Activated CD4-positive, alpha-beta T cell treated with anti-CD3 and anti-CD28 coated beads, Interleukin-2, amount 50 U/mL, for 1 hour (primary cell): ENCODE data around the gene PRKCQ.

Experiments
- DNase-seq: peaks from one replicate; pipeline ENCODE4 v3.0.0-alpha.2; 2020

PRKCQ gene

GRCh38 chr10:6564367-6564766 is 15.7 kb downstream of the PRKCQ start:
- no peak for DNase-seq

DNA sequence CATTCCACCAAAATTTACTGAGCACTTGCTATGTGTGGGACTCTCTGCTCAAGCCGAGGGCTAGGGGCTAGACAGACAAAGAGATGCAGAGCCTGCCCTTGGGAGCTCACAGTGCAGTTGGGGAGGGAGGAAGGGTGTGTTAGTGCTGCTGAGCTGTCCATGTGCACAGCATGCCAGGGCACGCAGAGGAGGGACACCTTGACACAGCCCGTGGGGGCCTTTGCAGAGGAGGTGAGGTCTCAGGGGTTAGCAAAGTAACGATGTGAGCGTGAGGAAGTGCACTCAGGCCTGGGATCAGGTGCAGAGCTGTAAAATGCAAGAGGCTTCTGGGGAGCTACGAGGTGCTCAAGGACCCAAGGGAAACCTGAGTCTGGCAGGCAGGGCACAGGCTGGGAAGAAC is 16.3 kb downstream of the PRKCQ start:
- no peak for DNase-seq

DNA sequence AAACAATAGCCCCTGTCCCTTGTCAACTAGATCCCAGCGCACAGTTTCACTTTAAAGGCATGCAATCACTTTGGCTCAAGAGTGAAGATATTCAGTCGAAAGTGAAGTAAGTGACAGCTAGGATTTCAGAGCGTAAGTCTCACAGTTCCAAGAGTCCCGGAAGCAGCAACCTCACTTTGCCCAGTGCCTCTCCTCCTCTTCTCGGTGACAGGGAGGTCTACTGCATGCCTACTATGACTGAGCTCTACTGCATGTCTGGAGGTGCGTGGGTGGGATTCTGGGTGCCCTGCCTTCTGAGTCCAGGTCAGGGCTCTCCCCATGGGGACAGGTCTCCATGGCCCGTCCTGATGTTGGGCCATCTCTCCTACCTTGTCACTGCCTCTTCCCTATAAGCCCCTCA is 17.0 kb downstream of the PRKCQ start:
- DNase-seq, result no peak

DNA sequence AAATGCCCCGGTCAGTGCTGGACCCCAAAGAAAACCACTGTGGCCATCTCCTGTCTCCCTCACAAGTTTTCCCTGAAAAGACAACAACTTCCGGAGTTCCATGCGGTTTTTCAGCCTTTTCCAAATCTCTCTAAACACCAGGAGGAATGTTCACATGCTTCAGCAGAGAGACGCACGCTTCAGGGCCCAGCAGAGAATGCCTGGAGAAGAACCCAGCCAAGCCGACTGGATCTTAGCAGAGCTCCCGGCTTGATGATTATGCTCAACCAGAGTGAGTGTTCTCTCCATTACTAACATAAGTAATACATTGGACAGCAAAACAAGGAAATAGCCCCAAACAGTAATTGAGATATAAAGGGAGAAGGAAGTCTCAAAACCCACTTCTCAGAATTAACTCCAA is 17.9 kb downstream of the PRKCQ start:
- DNase-seq, result no peak

- no peak for DNase-seq
Observed at GRCh38 chr10:6561552-6561951, 18.5 kb downstream of the PRKCQ start.

DNA sequence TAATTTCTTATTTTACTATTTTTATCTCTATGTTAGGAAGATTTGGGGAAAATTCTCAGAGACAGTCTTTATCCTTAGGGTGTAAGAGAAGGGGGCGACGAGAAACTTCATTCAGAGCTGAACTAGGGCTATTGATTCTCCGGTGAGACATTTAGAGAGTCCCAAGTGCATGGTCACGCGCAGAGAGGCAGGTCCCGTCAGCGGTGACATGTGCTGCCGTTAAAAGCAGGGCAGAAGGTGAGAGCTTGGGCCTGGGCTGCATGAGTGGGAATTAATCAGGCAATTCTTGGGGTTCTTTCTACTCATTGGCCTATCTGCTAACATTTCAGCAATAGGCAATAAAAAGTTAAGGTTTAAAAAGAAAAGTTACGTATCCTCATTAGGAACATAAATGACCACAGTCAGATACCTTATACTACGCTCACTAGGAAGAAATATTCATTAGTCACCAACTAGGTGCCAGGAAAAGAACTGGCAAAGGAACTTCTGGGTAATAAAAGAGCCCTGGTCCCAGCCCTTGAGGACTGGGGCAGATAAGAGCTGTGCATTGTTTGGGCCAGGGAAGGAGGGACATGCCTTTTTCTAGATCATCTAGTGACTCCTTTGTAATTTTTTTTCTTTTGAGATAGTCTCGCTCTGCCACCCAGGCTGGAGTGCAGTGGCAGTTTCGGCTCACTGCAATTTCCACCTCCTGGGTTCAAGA is 21.2 kb downstream of the PRKCQ start:
- DNase-seq, result no peak

DNA sequence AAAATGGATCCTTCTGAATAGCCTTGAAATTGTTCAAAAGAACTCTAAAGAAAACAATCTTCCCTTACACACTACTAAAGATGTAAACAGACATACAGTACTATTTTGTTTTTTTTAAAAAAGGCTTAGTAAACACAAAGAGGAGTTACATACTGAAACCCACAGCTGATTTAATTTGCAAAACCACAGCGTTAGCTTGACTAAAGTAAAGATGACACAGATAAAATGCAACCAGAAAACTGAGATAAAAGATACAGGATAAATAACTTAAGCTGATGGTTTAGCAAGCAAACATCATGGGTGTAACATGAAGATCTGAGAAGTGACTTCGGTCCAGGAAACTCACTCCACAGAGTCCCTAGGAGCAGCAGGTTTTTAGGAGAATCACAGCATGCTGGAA is 21.8 kb downstream of the PRKCQ start:
- DNase-seq, result no peak

DNA sequence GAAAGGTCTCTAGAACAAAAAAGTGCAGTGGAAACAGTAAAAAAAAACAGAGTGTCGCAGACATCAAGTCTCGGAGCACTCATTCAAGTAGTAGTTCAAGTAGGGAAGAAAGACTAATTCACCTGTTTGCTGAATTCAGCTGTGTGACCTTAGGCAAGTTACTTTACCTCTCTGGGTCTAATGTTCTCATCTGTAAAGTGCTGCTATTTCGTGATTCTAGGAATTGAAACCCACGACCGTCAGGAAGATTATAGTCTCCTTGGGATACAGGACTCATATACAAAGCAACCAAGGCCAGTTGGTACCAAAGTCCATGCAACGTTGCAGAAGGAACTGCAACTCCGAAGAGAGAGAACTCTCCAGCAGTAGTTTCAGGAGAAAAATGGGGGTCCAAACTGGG is 26.1 kb downstream of the PRKCQ start:
- no peak for DNase-seq

DNA sequence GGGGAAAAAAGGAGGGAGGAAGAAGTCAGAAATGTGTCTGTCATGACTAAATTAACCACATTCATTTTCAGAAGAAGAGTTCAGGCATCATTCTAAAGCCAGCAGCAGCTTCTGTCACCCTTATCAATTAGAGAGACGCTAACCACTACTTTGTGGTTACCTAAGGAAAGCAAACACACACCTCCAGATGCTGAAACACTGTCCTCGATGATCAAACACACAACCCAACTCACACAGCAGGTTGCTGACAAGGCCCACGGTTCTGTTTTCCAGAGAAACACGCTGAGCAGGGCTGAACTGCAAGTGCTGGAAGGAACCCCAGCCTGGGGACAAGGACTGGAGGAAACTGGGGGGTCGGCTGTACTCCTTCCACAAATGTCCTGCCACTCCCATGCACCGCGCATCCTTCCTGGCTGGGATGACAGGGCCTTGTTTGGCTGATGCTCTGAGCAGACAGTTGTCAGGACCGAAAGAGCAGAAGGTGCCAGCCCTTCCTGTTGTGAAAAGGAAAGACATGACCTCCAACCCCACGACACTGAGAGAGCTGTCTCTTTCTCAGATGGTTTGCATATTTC is 36.6 kb downstream of the PRKCQ start:
- peak; percentile 43 for DNase-seq

DNA sequence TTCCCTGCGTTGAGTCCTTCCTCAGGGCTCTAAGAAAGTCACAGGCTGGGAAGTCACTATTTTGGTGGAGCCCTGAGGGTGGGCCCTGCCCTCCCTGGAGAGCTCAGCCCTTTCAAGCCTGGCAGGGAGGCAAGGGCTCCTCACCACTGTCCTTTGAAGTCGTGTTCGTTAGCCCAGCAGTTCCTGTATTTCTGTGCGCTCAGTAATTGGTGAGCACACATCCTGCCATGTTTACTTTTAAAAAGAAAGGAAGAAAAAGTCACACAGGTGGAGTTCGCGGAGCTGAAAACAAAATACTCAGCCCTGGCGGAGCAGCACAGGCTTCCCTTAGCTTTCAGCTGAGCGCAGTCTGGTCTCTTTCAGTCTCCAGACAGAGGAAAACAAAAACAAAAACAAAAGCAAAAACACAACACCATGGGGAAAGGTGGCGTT is 37.1 kb downstream of the PRKCQ start:
- peak; percentile 42 for DNase-seq

DNA sequence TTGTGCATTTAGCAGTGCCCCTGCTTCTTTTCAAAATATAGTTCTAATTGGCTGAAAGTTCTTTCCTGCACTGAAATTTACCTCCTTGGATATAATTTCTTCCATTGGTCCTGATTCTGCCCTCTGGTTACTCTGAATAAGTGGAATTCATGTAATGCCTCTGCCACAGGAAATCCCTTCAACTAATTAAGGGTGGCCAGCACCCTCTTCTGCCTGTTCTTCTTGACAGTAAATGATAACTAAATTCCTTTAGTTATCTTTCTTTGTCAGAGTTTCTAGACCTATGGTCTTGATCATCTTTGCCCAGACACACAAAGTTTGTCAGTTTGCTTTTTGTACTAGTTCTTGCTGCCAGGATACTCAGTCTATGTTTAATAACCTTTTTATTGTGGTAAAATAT is 40.2 kb downstream of the PRKCQ start:
- DNase-seq, result no peak

GRCh38 chr10:6537770-6538169 is 42.3 kb downstream of the PRKCQ start:
- DNase-seq, result no peak

DNA sequence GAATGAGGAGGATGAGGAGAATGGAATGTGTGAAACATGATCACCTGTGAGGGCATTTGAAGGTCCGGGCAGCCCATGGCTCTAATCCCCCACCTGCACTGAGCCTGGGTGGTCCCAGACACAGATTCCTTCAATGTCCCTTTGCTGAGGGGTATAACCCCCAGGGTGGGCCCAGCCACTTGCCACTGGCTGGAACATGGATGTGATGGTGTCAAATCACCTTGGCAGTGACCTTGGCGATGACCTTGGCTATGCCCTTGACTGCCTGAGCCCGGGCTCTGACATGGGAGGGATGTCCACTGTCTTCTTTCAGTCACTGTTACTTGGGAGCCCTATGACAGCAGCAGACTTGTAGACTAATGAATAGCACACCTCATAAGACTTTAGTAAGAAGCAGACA is 44.0 kb downstream of the PRKCQ start:
- no peak for DNase-seq

DNA sequence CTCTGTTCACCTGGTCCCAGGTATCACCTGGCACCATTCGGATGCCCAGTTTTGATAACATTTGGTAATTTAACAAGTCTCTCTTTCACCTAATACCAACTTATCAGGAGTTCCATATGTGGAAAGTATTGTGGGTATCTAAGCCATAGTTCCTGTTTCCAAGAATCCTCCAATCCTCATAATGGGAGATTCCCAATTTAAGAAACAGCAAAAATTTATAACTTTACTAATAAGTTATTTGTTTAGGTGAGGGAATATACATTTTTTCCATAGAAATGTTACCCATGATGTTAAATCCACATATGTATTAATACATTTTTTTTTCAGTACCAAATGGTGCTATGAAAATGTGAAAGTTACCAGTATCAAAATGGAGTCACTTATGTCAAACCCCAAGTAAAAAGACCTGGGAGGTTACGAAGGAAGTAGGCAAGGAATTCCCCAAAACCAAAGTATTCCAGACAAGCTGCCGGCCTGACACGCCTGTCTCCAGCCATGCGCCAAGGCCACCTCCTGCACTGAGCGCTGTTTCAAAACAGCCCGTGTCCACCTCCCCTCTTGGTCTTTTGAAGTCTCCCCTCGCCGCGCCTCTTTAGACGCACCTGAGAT is 44.8 kb downstream of the PRKCQ start:
- DNase-seq, result no peak

- no peak for DNase-seq
Observed at GRCh38 chr10:6532321-6532720, 47.8 kb downstream of the PRKCQ start.

DNA sequence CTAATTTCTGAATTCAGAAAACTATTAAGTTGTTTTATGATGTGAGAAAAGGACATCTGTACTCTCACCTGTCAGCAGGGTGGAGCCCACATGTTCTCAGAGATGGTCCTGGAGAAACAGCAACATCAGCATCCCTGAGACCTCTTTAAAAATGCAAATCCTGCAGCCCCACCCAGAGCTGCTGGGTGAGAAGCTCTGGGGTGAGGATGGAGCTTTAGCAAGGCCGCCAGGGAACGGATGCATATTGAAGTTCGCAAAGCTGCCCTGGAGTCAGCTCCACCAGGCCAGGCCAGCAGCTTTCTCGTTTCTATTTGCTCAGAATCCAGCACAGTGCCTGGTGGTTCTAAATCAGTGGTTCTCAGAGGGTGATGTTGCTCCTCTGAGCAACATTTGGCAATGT is 49.1 kb downstream of the PRKCQ start:
- DNase-seq, result no peak

DNA sequence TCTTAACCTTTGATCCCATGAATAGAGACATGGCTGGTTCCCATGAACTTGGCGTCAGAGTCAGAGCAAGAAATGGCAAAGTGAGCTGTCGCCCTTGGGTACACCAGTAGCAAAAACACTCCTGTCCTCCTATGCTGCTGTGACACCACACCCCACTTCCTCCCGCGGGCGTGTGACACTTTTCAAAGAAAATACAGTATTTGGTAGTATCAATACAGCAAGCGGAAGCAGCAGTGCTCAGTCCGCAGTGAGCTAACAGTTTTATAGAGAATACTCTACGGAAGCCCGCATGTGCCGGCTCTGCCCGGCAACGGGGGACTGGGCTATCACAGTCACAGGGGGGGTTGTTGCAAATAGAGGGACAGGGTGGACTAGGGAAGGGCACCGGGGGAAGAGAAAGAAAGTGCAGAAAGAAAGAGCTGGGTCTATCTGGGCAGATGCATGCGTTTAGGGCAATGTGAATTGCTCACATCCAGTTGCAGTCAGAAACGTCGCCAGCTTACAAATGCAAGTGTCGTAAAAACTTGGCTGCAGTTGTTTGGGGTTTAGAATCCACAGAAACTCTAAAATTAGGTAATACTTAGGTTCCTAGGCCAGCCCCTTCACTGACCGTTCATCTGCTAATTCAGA is 49.8 kb downstream of the PRKCQ start:
- DNase-seq, result peak; percentile 70

- no peak for DNase-seq
Observed at GRCh38 chr10:6528198-6528950, 51.7 kb downstream of the PRKCQ start.

DNA sequence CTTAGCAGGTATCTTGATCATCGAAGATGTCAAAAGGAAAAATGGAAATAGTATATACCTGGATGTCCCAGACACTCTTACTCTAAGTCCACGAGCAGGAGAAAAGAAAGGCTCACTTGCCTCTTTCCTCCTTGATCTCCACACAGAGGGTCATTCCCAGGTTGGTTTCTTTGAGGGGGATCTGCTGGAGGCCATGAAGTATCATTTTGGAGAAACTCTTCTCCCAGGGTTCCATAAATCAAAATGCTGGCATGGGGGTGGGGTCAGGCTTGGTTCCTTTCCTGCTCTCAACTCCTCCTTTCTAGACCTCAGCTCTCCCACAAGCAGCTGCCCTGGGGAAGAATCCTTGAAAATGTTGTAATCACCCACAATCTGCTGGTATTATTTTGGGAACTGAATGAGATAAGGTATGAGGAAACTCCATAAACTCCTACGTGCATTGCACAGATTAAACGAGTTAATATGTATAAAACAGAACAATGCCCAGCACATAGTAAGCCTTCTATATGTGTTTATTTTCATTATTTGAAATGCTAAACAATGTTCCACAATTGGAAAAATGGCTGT is 54.4 kb downstream of the PRKCQ start:
- no peak for DNase-seq

DNA sequence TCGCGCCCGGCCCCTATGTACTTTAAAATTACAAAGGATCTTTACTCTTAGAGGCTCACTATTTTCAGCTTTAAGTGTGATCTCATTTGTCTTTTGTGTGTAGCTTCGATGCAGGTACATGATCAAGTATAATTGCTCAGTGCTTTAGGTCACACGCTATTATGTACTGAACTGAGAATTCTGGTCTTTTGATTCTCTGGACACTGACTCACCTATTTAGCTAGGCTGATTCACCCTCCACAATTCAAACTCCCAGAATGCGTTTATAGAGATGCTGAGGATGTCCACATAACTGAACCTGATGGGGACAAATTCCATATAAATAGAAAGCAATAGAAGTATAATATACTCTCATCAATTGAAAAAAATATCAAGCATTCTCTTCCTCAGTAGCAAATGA is 57.8 kb downstream of the PRKCQ start:
- no peak for DNase-seq

DNA sequence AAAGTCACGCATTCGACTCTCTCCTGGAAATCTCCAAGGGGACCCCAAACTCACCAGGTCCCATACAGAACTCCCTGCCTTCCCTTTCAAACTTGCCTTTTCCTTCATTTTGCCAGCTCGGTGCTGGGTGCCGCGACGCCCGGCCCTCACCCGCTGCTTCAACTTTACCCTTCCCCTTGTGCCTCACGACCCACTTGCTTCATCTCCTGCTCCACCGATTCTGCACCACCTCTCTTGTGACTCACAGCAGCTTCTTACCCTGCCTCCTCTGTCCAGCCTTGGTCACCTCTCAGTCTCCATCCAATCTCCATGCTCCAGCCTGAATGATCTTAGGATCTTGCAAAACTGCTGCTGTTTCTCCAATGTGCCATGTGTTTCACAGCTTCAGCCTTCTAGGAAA is 59.9 kb downstream of the PRKCQ start:
- DNase-seq, result no peak

GRCh38 chr10:6518791-6519429 is 61.2 kb downstream of the PRKCQ start:
- no peak for DNase-seq

DNA sequence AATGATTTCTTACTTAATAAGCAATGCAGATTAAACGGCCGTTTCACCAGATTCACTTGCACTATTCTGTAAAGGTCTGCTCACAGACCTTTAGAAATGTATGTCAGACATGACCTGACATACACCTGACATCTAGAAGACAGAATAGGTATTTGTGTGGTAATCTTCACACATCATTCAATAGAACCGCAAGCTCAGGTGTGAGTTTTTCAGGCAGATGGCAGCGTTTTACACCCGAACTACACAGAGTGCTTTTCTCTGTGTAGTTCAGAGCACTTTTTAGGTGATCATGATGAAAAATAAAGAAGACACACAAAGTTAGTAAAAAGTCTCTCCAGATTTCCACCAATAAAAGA is 63.2 kb downstream of the PRKCQ start:
- DNase-seq, result no peak
